ENCODE data around the gene APH1A. TPM values are rescaled to one million over a fixed set of nuclear protein-coding genes. Genes with fewer than 3 reads are reported as not detected.
"Not testable (repeated sequence)": the region's sequence is repeated elsewhere in the genome, so short reads cannot be mapped to it uniquely, and the experiment has no call there.

APH1A gene
- polyA plus RNA-seq, 2 of the 4 experiments (the other 2 are of a cell fraction) = 109 to 118 TPM

GRCh38 chr1:150221552-150221951 lies 47.3 kb downstream of the APH1A start:
- H3K4me3 ChIP-seq = no peak overlapping the region
- TF ChIP-seq, protein P1, sequence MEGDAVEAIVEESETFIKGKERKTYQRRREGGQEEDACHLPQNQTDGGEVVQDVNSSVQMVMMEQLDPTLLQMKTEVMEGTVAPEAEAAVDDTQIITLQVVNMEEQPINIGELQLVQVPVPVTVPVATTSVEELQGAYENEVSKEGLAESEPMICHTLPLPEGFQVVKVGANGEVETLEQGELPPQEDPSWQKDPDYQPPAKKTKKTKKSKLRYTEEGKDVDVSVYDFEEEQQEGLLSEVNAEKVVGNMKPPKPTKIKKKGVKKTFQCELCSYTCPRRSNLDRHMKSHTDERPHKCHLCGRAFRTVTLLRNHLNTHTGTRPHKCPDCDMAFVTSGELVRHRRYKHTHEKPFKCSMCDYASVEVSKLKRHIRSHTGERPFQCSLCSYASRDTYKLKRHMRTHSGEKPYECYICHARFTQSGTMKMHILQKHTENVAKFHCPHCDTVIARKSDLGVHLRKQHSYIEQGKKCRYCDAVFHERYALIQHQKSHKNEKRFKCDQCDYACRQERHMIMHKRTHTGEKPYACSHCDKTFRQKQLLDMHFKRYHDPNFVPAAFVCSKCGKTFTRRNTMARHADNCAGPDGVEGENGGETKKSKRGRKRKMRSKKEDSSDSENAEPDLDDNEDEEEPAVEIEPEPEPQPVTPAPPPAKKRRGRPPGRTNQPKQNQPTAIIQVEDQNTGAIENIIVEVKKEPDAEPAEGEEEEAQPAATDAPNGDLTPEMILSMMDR (IDR thresholded peaks at IDR 0.05) = peak; percentile 41; the same call in 1 of the 3 replicates
- TF ChIP-seq KDM5A (IDR thresholded peaks at IDR 0.05) (no peak), RCOR1 (IDR thresholded peaks at IDR 0.05; ENCODE audit: low read depth, low read length) (no peak), RARB (CRISPR knock-in tag; IDR thresholded peaks at IDR 0.05) (no peak), GATA3 (IDR thresholded peaks at IDR 0.05; ENCODE audit: borderline replicate concordance) (no peak), ELK1 (IDR thresholded peaks at IDR 0.05; ENCODE audit: low read depth, low read length) (no peak), MAFK (IDR thresholded peaks at IDR 0.05; ENCODE audit: partially characterized antibody) (no peak), SREBF2 (IDR thresholded peaks at IDR 0.05) (no peak), CBX8 (IDR thresholded peaks at IDR 0.05) (no peak), EHF (CRISPR knock-in tag; IDR thresholded peaks at IDR 0.05) (no peak), NFE2L2 (conservative IDR thresholded peaks at IDR 0.05; ENCODE audit: low read length) (no peak), NR3C1 (IDR thresholded peaks at IDR 0.05) (no peak), HEYL (CRISPR knock-in tag; IDR thresholded peaks at IDR 0.05) (no peak), FOXS1 (CRISPR knock-in tag; IDR thresholded peaks at IDR 0.05) (no peak), ZC3H11A (IDR thresholded peaks at IDR 0.05) (no peak), TFCP2L1 (CRISPR knock-in tag; IDR thresholded peaks at IDR 0.05) (no peak), RAD21 (conservative IDR thresholded peaks at IDR 0.05 in 1 of 2, IDR thresholded peaks at IDR 0.05 in 1 of 2) (peak in 1 of 2 experiments; percentile 29; a peak in 2 of 5 replicates), ESRRA (IDR thresholded peaks at IDR 0.05; ENCODE audit: borderline replicate concordance, low read length) (no peak), SMC3 (IDR thresholded peaks at IDR 0.05) (0 out of 3 replicates have a peak, but pooled peaks have one; percentile 15), POLR2AphosphoS2 (conservative IDR thresholded peaks at IDR 0.05; ENCODE audit: low read length) (no peak)
- TF ChIP-seq, protein P2, sequence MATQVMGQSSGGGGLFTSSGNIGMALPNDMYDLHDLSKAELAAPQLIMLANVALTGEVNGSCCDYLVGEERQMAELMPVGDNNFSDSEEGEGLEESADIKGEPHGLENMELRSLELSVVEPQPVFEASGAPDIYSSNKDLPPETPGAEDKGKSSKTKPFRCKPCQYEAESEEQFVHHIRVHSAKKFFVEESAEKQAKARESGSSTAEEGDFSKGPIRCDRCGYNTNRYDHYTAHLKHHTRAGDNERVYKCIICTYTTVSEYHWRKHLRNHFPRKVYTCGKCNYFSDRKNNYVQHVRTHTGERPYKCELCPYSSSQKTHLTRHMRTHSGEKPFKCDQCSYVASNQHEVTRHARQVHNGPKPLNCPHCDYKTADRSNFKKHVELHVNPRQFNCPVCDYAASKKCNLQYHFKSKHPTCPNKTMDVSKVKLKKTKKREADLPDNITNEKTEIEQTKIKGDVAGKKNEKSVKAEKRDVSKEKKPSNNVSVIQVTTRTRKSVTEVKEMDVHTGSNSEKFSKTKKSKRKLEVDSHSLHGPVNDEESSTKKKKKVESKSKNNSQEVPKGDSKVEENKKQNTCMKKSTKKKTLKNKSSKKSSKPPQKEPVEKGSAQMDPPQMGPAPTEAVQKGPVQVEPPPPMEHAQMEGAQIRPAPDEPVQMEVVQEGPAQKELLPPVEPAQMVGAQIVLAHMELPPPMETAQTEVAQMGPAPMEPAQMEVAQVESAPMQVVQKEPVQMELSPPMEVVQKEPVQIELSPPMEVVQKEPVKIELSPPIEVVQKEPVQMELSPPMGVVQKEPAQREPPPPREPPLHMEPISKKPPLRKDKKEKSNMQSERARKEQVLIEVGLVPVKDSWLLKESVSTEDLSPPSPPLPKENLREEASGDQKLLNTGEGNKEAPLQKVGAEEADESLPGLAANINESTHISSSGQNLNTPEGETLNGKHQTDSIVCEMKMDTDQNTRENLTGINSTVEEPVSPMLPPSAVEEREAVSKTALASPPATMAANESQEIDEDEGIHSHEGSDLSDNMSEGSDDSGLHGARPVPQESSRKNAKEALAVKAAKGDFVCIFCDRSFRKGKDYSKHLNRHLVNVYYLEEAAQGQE (IDR thresholded peaks at IDR 0.05) = no peak
- TF ChIP-seq, protein P3, sequence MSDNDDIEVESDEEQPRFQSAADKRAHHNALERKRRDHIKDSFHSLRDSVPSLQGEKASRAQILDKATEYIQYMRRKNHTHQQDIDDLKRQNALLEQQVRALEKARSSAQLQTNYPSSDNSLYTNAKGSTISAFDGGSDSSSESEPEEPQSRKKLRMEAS (IDR thresholded peaks at IDR 0.05) = no peak
- FAIRE-seq (peak; percentile 18), DNase-seq (ENCODE audit: low read depth in 1 of 2, low spot score in 1 of 2) (peak; percentile 36 to 44), ATAC-seq (peak; percentile 62 to 76; a peak in 4 of 6 replicates)
- POLR2A ChIA-PET = no interaction called here
- 22% methylated on average over 2 of the region's 2 CpGs for WGBS (ENCODE audit: missing lambda C conversion rate)
- H3K9me3 ChIP-seq = no peaks in the 10 kb centered on the region
- no peak overlapping the region for H3K4me2 ChIP-seq
- CTCF ChIA-PET = interaction anchor here (0.9 to 2.2 kb wide), 4 partner anchors 14 to 34 kb away, joined by 3 to 9 read pairs (median 7); no protein-coding TSS in a partner anchor
- H3K27ac ChIP-seq = no peak overlapping the region
- no peaks in the 10 kb centered on the region for H3K4me1 ChIP-seq

GRCh38 chr1:150215855-150216254 lies 53.0 kb downstream of the APH1A start:
- WGBS (ENCODE audit: missing lambda C conversion rate) = 92% methylated on average over 6 of the region's 6 CpGs
- H3K4me2 ChIP-seq; POLR2A ChIA-PET; ATAC-seq; H3K27ac ChIP-seq; DNase-seq (ENCODE audit: low read depth in 1 of 2, low spot score in 1 of 2); FAIRE-seq; H3K4me3 ChIP-seq; H3K4me1 ChIP-seq; H3K9me3 ChIP-seq: not testable (repeated sequence)
- CTCF ChIA-PET = interaction anchor here (0.6 to 2.3 kb wide), 2 partner anchors 29 to 319 kb away, joined by 3 to 9 read pairs; no protein-coding TSS in a partner anchor

Small RNA genes lying within 50 kb of the gene (small RNA-seq; reads per million reads assigned to genes)
- 0 to 33.5 (median 12.1) reads per million in 6 experiments for gene RNU2-17P

Other genes with a start within 250 kb of the APH1A start
- 45.0 and 49.7 TPM in 2 replicates for gene VPS45, start 201.2 kb downstream of the APH1A start, polyA plus RNA-seq (2011; rRNA removed)
- gene VPS45, start 201.2 kb downstream of the APH1A start, polyA plus RNA-seq (2017; fragmentation: RNase III; extraction: RNeasy Plus Mini Kit Qiagen cat#74134 plus additional on column Dnase treatment) = 22.1 to 26.5 TPM (median 22.6 TPM) in 3 replicates
- 2.5 and 2.6 TPM in 2 replicates for gene PLEKHO1, start 119.1 kb downstream of the APH1A start, polyA plus RNA-seq (2011; rRNA removed)
- gene PLEKHO1, start 119.1 kb downstream of the APH1A start, polyA plus RNA-seq (2017; fragmentation: RNase III; extraction: RNeasy Plus Mini Kit Qiagen cat#74134 plus additional on column Dnase treatment) = 4.1 to 5.5 TPM (median 4.9 TPM) in 3 replicates
- 31.7 and 60.0 TPM in 2 replicates for gene ANP32E, start 32.9 kb downstream of the APH1A start, polyA plus RNA-seq (2011; rRNA removed)
- gene ANP32E, start 32.9 kb downstream of the APH1A start, polyA plus RNA-seq (2017; fragmentation: RNase III; extraction: RNeasy Plus Mini Kit Qiagen cat#74134 plus additional on column Dnase treatment) = 109 to 128 TPM (median 115 TPM) in 3 replicates
- gene CA14, start 11.2 kb downstream of the APH1A start, polyA plus RNA-seq (2011; rRNA removed) = not detected in 2 replicates
- gene CA14, start 11.2 kb downstream of the APH1A start, polyA plus RNA-seq (2017; fragmentation: RNase III; extraction: RNeasy Plus Mini Kit Qiagen cat#74134 plus additional on column Dnase treatment) = not detected in 3 replicates
- gene C1orf54, start 3.8 kb upstream of the APH1A start, polyA plus RNA-seq (2011; rRNA removed) = 0.16 and 0.19 TPM in 2 replicates
- gene C1orf54, start 3.8 kb upstream of the APH1A start, polyA plus RNA-seq (2017; fragmentation: RNase III; extraction: RNeasy Plus Mini Kit Qiagen cat#74134 plus additional on column Dnase treatment) = 0.12 to 0.21 TPM (median 0.12 TPM) in 3 replicates
- gene CIART, start 13.5 kb upstream of the APH1A start, polyA plus RNA-seq (2011; rRNA removed) = 1.3 and 1.4 TPM in 2 replicates
- 0.28 to 0.59 TPM (median 0.48 TPM) in 3 replicates for gene CIART, start 13.5 kb upstream of the APH1A start, polyA plus RNA-seq (2017; fragmentation: RNase III; extraction: RNeasy Plus Mini Kit Qiagen cat#74134 plus additional on column Dnase treatment)
- 72.6 and 95.7 TPM in 2 replicates for gene MRPS21, start 24.8 kb upstream of the APH1A start, polyA plus RNA-seq (2011; rRNA removed)
- gene MRPS21, start 24.8 kb upstream of the APH1A start, polyA plus RNA-seq (2017; fragmentation: RNase III; extraction: RNeasy Plus Mini Kit Qiagen cat#74134 plus additional on column Dnase treatment) = 113 to 114 TPM (median 113 TPM) in 3 replicates
- 87.2 and 92.6 TPM in 2 replicates for gene PRPF3, start 52.5 kb upstream of the APH1A start, polyA plus RNA-seq (2011; rRNA removed)
- gene PRPF3, start 52.5 kb upstream of the APH1A start, polyA plus RNA-seq (2017; fragmentation: RNase III; extraction: RNeasy Plus Mini Kit Qiagen cat#74134 plus additional on column Dnase treatment) = 54.4 to 58.5 TPM (median 55.2 TPM) in 3 replicates
- 20.8 and 21.1 TPM in 2 replicates for gene RPRD2, start 95.1 kb upstream of the APH1A start, polyA plus RNA-seq (2011; rRNA removed)
- 9.0 to 10.3 TPM (median 9.8 TPM) in 3 replicates for gene RPRD2, start 95.1 kb upstream of the APH1A start, polyA plus RNA-seq (2017; fragmentation: RNase III; extraction: RNeasy Plus Mini Kit Qiagen cat#74134 plus additional on column Dnase treatment)
- gene TARS2, start 218.4 kb upstream of the APH1A start, polyA plus RNA-seq (2011; rRNA removed) = 21.6 and 24.5 TPM in 2 replicates
- 19.4 to 21.0 TPM (median 19.8 TPM) in 3 replicates for gene TARS2, start 218.4 kb upstream of the APH1A start, polyA plus RNA-seq (2017; fragmentation: RNase III; extraction: RNeasy Plus Mini Kit Qiagen cat#74134 plus additional on column Dnase treatment)
- 0.88 and 1.1 TPM in 2 replicates for gene ECM1, start 239.1 kb upstream of the APH1A start, polyA plus RNA-seq (2011; rRNA removed)
- 0.77 to 1.0 TPM (median 1.0 TPM) in 3 replicates for gene ECM1, start 239.1 kb upstream of the APH1A start, polyA plus RNA-seq (2017; fragmentation: RNase III; extraction: RNeasy Plus Mini Kit Qiagen cat#74134 plus additional on column Dnase treatment)
- gene FALEC, start 246.7 kb upstream of the APH1A start, polyA plus RNA-seq (2011; rRNA removed) = 0.36 TPM in 1 of 2 replicates, not detected in the other
- gene FALEC, start 246.7 kb upstream of the APH1A start, polyA plus RNA-seq (2017; fragmentation: RNase III; extraction: RNeasy Plus Mini Kit Qiagen cat#74134 plus additional on column Dnase treatment) = 0.28 to 0.80 TPM (median 0.74 TPM) in 3 replicates

Measured in A549 (cell line).